ENCODE measurements around the gene NXNL1. TPM values are rescaled to one million over a fixed set of nuclear protein-coding genes. Genes with fewer than 3 reads are reported as not detected.

NXNL1 gene
- total and polyA plus RNA-seq, 2 of the 8 experiments (the other 6 are each of a cell fraction or from before 2014, with no cell fraction given): not detected

DNA sequence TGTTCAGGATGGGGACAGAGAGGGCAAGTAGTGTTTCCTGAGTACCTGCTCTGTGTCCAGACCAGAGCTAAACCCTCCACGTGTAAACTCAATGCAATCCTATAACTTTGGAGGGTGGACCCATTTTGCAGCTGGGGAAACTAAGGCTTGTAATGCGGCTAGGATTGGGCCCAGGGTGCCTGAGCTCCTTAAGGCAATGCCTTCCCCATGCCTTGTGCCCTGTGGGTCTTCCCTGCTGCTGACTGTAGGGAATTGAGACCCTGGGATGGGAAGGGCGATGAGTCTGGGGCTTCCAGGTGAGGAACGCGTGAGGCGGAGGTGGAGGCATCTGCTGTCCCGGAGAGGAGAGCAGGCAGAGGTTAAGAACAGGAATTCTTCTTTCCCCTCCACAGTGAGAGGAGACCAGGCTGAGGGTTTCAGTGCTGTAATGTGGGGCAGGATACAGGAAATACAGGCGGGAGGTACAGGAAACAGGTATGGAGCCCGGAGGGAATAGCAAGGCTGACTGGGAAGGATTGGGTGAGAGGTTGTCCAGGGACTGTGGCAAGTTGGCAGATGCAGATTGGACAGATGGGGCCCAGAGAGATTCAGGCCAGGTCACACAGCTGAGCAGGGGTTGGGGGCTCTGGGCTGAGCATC is 28.8 kb upstream of the NXNL1 start:
- Histone ChIP-seq H3K79me1 (ENCODE audit: low read depth, low read length) (no peaks in the 10 kb centered on the region), H3K9ac (replicated peaks in 1 of 4; ENCODE audit: extremely low read depth in 1 of 4, low read depth in 3 of 4, low read length in 3 of 4) (no peak overlapping the region), H2BK12ac (ENCODE audit: low read depth, low read length) (peak overlapping the region; percentile 90; the same call in 1 of the 2 replicates), H3K27me3 (replicated peaks in 1 of 4; ENCODE audit: control insufficient read depth in 3 of 4, extremely low read depth in 1 of 4, insufficient read depth in 3 of 4, low read length in 3 of 4) (no peaks in the 10 kb centered on the region), H4K20me1 (replicated peaks in 1 of 2; ENCODE audit: control insufficient read depth in 1 of 2, insufficient read depth in 2 of 2, low read length in 2 of 2) (no peaks in the 10 kb centered on the region), H3K4me2 (ENCODE audit: insufficient read depth in 1 of 2, low read depth in 2 of 2, low read length in 2 of 2) (peak overlapping the region; percentile 56 to 84; a peak in 3 of 4 replicates), H3K4me1 (replicated peaks in 1 of 4; ENCODE audit: control insufficient read depth in 3 of 4, insufficient read depth in 4 of 4, low read length in 3 of 4) (peaks cover 0 to 19% (median 15%) of the 10 kb centered on the region in 4 experiments; a peak in 6 of 7 replicates), H3K79me2 (ENCODE audit: control insufficient read depth in 1 of 2, insufficient read depth in 2 of 2, low read length in 2 of 2) (no peaks in the 10 kb centered on the region), H3K23me2 (ENCODE audit: low read depth, low read length) (peaks cover 6% of the 10 kb centered on the region), H2BK5ac (ENCODE audit: low read depth, low read length) (peak overlapping the region; percentile 88; the same call in 1 of the 2 replicates), H3K9me3 (ENCODE audit: insufficient read depth in 2 of 2, low read depth in 1 of 2, low read length in 1 of 2) (no peaks in the 10 kb centered on the region), H3K14ac (ENCODE audit: insufficient read length) (no peak overlapping the region), H3K36me3 (ENCODE audit: control insufficient read depth in 2 of 4, insufficient read depth in 4 of 4, low read length in 3 of 4) (no peaks in the 10 kb centered on the region), H3K23ac (ENCODE audit: insufficient read length) (no peak overlapping the region), H4K8ac (ENCODE audit: extremely low read depth, insufficient read depth, low read length) (peak overlapping the region; percentile 84), H2BK120ac (replicated peaks; ENCODE audit: low read depth, low read length) (peak overlapping the region; percentile 1), H2BK20ac (ENCODE audit: low read length) (no peak overlapping the region), H2BK15ac (ENCODE audit: low read length) (peak overlapping the region; percentile 83; the same call in 1 of the 2 replicates), H3K4me3 (ENCODE audit: extremely low read depth in 1 of 4, insufficient read depth in 2 of 4, low read depth in 3 of 4, low read length in 4 of 4) (peak overlapping the region in 1 of 4 experiments; percentile 31; a peak in 1 of 8 replicates), H3K27ac (ENCODE audit: low read depth, low read length) (no peak overlapping the region), H3K4ac (replicated peaks; ENCODE audit: insufficient read length, low read depth, low read length) (peak overlapping the region; percentile 73), H2AFZ (ENCODE audit: low read length) (peak overlapping the region; percentile 99), H3K56ac (replicated peaks; ENCODE audit: insufficient read length, low read depth, low read length) (no peak overlapping the region), H2AK5ac (ENCODE audit: low read depth, low read length) (no peak overlapping the region), H3K18ac (ENCODE audit: extremely low read depth, low read length) (no peak overlapping the region), H4K91ac (replicated peaks; ENCODE audit: insufficient read length, low read length) (peak overlapping the region; percentile 87), H4K5ac (ENCODE audit: insufficient read length, low read depth, low read length) (peak overlapping the region; percentile 8)
- TF ChIP-seq KDM1A (IDR thresholded peaks at IDR 0.05; ENCODE audit: borderline replicate concordance, low read length) (peak; percentile 80; the same call in 1 of the 2 replicates), KDM4A (IDR thresholded peaks at IDR 0.05; ENCODE audit: low read depth, low read length, severe bottlenecking) (peak; percentile 4), TAF1 (IDR thresholded peaks at IDR 0.05; ENCODE audit: low read depth, low read length) (0 out of 2 replicates have a peak, but pooled peaks have one; percentile 25)
- TF ChIP-seq, protein P1, sequence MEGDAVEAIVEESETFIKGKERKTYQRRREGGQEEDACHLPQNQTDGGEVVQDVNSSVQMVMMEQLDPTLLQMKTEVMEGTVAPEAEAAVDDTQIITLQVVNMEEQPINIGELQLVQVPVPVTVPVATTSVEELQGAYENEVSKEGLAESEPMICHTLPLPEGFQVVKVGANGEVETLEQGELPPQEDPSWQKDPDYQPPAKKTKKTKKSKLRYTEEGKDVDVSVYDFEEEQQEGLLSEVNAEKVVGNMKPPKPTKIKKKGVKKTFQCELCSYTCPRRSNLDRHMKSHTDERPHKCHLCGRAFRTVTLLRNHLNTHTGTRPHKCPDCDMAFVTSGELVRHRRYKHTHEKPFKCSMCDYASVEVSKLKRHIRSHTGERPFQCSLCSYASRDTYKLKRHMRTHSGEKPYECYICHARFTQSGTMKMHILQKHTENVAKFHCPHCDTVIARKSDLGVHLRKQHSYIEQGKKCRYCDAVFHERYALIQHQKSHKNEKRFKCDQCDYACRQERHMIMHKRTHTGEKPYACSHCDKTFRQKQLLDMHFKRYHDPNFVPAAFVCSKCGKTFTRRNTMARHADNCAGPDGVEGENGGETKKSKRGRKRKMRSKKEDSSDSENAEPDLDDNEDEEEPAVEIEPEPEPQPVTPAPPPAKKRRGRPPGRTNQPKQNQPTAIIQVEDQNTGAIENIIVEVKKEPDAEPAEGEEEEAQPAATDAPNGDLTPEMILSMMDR (IDR thresholded peaks at IDR 0.05; ENCODE audit: control extremely low read depth in 1 of 3, insufficient read depth in 1 of 3, low read depth in 1 of 3, low read length in 3 of 3): no peak
- FAIRE-seq: no peak
- DNase-seq (ENCODE audit: low read depth in 1 of 2, low spot score in 2 of 2): no peak
- POLR2A ChIA-PET (ENCODE audit: partially characterized antibody): interaction anchor here (0.7 to 1.7 kb wide), 4 partner anchors 18 to 61 kb away, joined by 3 to 8 read pairs (median 3); partner anchors contain the start of gene PGLS
- 85% methylated on average over 9 of the region's 9 CpGs; no CpG with 5 or more reads in 1 of the 2 experiments for WGBS, 2 experiments (ENCODE audit: extremely low coverage in 1 of 2, insufficient coverage in 1 of 2, insufficient read length in 1 of 2, insufficient replicate concordance in 2 of 2, low coverage in 1 of 2, low lambda C conversion rate in 2 of 2, missing lambda C conversion rate in 1 of 2)
- CTCF ChIA-PET (ENCODE audit: partially characterized antibody): interaction anchor here (0.8 to 3.5 kb wide), 12 partner anchors 9 to 277 kb away, joined by 3 to 13 read pairs (median 4); partner anchors contain the start of gene PGLS

Data from H1 (cell line).